ENCODE results near the gene DRGX. TPM values are rescaled to one million over a fixed set of nuclear protein-coding genes. Genes with fewer than 3 reads are reported as not detected.
A peak's percentile ranks its signal among the peaks of the same experiment; 100 is the strongest.

The DRGX gene
- total RNA-seq (not detected), polyA plus RNA-seq (not detected), total RNA-seq (0 reads per million in 6 experiments)

DNA sequence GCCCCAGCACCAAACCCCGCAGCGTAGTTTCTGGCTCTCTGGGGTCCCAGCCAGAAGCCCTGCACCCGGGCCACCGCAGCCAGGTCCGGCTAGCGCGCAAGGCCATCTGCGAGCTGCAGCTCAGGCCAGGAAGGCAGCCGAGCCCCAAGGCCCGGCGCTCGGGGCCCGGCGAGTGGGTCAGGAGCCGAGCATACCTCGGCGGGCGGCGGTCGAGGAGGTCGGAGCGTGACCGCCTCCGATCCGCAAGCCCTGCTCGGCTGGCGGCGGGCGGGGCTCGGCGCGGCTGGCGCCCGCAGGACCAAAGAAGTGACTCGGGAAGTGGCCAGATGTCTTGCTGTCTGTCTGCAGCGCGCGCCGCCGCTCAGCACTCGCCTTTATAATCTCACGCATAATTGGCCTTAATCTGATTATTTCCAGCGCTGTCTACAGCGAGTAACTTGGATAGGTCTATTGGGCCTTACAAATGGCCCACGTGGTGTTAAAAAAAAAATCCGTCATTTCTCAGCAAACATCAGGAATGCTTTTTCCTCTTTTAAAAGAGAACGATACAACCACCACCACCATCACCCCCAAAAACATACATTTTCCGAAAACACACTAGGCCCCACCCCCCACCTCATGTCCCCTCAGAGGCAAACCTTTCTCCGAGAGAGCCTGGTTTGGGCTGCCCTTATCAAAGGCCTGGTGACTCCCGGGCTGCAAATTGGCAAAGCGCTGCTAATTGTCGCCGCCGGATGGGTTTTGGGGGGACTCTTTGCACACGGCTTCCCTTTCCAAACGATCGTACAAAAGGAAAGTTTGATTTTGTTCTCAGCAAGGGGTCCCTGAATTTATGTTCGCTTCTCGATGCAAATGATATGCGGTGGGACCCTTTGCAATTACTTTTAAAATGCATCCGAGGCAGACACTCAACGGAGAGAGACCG lies at the start of gene DRGX:
Gene DRGX (minus strand): TSS at position 349 of the 925 bp plus-strand sequence. CDS start 649 bp downstream, outside the sequence.
- ATAC-seq, result no peak
- Mint-ChIP-seq H3K9me3 (peaks cover 0 to 8% (median 0%) of the 10 kb centered on the region in 9 donors), H3K36me3 (peaks cover 0 to 3% (median 0%) of the 10 kb centered on the region in 3 donors), H3K27me3 (peaks cover 46 to 88% (median 65%) of the 10 kb centered on the region in 5 donors), H3K27ac (no peak within 1 kb of the TSS), H3K4me1 (peaks cover 3 to 20% (median 15%) of the 10 kb centered on the region in 4 donors), H3K4me3 (peak within 1 kb of the TSS in 2 of 10 donors; percentile 40 to 48)
- POLR2A ChIA-PET, result no interaction called here
- DNase-seq, result no peak

DNA sequence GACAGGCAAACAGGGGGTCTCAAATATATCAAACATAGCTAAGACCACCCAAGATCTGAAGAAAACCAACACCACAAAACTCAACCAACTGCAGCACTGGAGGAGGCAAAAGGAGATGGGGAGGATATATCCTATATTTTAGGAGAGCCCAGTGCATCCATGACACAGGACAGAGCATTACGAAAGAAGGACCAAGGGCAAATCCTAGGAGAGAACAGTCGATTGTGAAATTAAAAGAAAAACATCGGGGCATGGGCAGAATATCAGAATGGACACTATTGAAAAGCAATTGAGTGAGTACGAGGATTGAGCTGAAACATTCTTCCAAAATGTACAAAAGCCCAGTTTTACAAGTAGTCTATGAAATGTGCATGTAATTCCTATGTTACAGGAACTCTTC lies 48.5 kb upstream of the DRGX start:
- Mint-ChIP-seq H3K27ac (no peak overlapping the region), H3K9me3 (peaks cover 0 to 32% (median 12%) of the 10 kb centered on the region in 9 donors), H3K4me3 (no peak overlapping the region), H3K27me3 (peaks cover 0 to 16% (median 6%) of the 10 kb centered on the region in 5 donors), H3K4me1 (peaks cover 5 to 27% (median 22%) of the 10 kb centered on the region in 4 donors), H3K36me3 (peaks cover 0 to 20% (median 18%) of the 10 kb centered on the region in 3 donors)
- DNase-seq, result no peak
- POLR2A ChIA-PET, result no interaction called here
- no peak for ATAC-seq

DNA sequence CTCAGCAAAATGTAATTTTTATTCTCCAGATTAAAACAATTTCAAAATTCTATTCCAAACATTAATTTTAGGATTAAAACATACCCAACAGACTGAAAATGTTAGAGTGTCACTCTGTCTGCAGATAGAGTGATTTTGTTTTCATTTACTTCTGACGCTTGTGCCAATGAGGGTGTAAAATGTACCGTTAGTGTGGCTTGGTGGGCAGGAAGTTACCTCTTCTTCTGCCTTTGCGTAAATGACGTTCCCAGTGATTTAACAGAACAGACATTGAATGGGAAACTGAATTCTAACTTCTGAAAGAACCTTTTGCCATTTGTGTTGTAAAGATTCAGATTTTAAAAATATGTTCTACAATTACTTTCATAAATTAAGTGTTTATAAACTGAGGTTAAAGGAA lies 47.0 kb upstream of the DRGX start:
- Mint-ChIP-seq H3K27ac (peak overlapping the region in 1 of 10 donors; percentile 27), H3K4me3 (peak overlapping the region in 3 of 10 donors; percentile 12 to 83 (median 62)), H3K36me3 (peaks cover 0 to 12% (median 8%) of the 10 kb centered on the region in 3 donors), H3K9me3 (peaks cover 0 to 17% (median 0%) of the 10 kb centered on the region in 9 donors), H3K4me1 (peaks cover 5 to 27% (median 22%) of the 10 kb centered on the region in 4 donors), H3K27me3 (peaks cover 2 to 19% (median 9%) of the 10 kb centered on the region in 5 donors)
- DNase-seq (peak in 2 of 10 donors; percentile 12 to 29), ATAC-seq (peak in 1 of 2 donors; percentile 50)
- POLR2A ChIA-PET, result no interaction called here

DNA sequence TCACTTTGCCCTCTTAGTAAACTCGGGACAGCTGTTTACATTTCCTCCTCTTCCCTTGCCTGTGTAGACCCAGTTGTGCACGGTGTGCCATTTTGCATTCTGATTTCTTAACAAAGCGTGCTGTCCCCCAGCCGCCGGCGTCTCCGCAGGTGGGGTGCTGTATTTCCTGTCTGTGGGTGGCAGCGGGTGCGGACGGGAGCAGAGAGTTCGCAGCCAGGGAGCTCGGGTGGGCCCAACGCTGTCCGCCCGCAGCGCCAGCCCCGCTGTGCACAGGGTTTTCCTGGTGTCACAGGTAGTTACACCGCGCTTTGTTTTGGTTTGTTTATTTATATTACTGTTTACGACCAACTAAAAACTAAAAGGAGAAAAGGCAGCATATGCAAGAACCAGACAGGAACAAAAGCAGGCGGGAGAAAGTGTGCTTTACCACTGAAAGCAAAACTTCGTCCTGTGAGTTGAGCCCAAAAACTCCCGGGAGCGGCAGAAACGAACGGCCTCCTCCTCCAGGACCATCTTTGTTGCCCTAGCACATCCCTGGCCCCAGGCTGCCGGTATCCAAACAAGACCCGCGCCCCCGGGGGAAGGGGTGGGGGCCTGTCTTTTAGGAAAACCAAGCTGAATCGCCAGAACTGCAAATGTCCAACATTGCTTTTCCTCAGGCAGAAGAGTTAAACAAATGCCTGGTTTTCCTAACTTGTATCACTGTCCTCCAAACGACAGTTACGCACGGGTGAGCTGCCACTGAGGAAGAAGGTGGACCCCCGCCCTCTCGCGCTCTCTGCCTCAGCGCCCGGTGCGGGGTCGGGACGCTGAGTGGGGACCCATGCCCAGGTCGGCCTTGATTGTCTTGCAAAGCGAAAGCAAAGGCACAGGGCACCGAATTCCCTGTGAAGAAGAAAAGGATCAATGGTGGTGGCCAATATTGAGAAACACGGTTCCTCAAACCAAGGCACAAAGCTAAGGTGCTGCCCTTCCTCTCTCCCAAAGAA lies 45.9 kb upstream of the DRGX start:
- peaks cover 5 to 27% (median 22%) of the 10 kb centered on the region in 4 donors for H3K4me1 Mint-ChIP-seq
- DNase-seq (peak in 5 of 10 donors; percentile 8 to 32 (median 13)), ATAC-seq (peak; percentile 41 to 82)
- peak overlapping the region in 2 of 10 donors; percentile 43 to 63 for H3K27ac Mint-ChIP-seq
- H3K9me3 Mint-ChIP-seq, result peaks cover 0 to 8% (median 0%) of the 10 kb centered on the region in 9 donors
- POLR2A ChIA-PET, result no interaction called here
- H3K27me3 Mint-ChIP-seq, result peaks cover 2 to 28% (median 12%) of the 10 kb centered on the region in 5 donors
- H3K36me3 Mint-ChIP-seq, result peaks cover 0 to 14% (median 8%) of the 10 kb centered on the region in 3 donors
- H3K4me3 Mint-ChIP-seq, result peak overlapping the region; percentile 56 to 83 (median 70)

DNA sequence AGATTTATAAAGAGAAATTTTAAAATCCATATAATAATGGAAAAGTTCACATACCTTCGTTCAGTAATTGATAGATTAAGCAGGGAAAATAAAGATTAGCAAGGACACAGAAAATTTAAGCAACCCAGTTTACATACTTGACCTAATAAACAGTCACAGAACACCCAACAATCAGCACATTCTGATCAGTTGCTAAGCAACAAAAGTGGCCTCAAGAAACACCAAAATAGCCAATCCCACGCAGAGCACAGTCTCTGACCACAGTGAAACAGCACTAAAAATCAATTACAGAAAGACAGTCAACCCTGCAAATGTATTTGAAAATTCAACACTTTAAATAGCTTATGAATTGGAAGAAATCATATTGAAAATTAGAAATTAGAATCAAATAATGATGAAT lies 39.3 kb upstream of the DRGX start:
- no peak overlapping the region for H3K4me3 Mint-ChIP-seq
- ATAC-seq, result no peak
- POLR2A ChIA-PET, result no interaction called here

DNA sequence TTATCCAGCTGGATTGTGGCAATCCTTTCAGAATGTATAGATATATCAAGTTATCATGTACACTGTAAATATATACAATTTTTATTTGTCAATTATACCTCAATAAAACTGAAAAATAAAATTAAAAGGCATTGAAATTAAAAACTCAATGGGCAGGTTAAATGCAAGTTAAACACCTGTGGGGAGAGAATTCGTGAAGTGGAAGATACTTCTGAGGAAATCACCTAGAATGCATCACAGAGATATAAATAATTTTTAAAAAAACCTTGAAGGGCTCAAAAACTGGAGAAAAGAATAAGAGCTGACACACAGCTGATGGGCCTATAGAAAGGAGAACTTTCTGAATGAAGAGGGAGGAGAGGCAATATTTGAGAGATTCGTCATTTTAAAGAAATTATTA lies 37.2 kb upstream of the DRGX start:
- Mint-ChIP-seq H3K27me3 (peaks cover 2 to 28% (median 21%) of the 10 kb centered on the region in 5 donors), H3K9me3 (peaks cover 2 to 23% (median 12%) of the 10 kb centered on the region in 9 donors), H3K4me3 (no peak overlapping the region), H3K36me3 (peaks cover 0 to 35% (median 14%) of the 10 kb centered on the region in 3 donors), H3K4me1 (no peaks in the 10 kb centered on the region), H3K27ac (no peak overlapping the region)
- no peak for DNase-seq
- no peak for ATAC-seq
- POLR2A ChIA-PET, result no interaction called here

More for the DNA sequence above, 39.3 kb upstream of the DRGX start:
- Mint-ChIP-seq H3K27me3 (peaks cover 2 to 31% (median 17%) of the 10 kb centered on the region in 5 donors), H3K9me3 (peaks cover 2 to 23% (median 12%) of the 10 kb centered on the region in 9 donors), H3K4me1 (peaks cover 0 to 4% (median 0%) of the 10 kb centered on the region in 4 donors), H3K36me3 (peaks cover 0 to 38% (median 18%) of the 10 kb centered on the region in 3 donors), H3K27ac (no peak overlapping the region)
- no peak for DNase-seq

DNA sequence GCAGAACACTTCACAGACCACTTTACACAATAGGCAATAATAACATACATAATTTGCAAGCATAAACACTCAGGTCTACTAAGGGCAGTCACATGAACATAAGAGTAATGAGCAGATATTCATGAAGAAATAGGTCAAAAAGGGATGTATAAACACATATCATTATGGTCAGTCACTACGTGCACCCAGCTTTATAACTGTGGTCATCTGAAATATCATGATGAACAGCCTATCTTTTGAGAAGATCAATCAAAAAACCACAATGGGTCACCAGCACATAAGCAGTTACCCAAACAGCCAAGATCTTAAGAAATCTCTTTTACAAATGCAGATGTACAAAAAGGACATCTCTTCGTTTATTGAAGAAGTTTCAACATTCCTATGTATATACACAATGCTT lies 35.5 kb upstream of the DRGX start:
- Mint-ChIP-seq H3K4me3 (no peak overlapping the region), H3K27me3 (peaks cover 0 to 22% (median 18%) of the 10 kb centered on the region in 5 donors), H3K4me1 (no peaks in the 10 kb centered on the region), H3K9me3 (peaks cover 2 to 34% (median 15%) of the 10 kb centered on the region in 9 donors), H3K36me3 (peaks cover 0 to 30% (median 14%) of the 10 kb centered on the region in 3 donors), H3K27ac (no peak overlapping the region)
- DNase-seq (no peak), ATAC-seq (no peak)
- POLR2A ChIA-PET, result no interaction called here

DNA sequence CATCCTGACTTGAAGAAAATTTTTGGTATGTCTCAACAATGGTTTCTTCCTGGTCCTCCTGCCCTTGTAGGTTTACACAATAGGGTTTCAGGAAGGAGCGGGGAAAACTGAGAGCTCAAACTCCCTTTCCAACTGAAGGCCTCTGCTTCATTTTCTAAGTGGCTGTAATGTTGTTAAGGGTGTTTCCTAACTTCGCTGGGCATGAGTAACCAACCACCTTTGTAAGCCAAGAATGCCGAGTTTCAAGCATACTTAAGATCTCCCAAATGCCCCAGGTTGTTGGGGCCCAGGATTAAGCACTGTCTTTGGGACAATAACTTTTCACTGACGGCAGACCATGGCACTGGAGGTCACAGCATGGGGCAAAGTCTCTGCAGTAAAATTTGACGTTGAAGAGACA lies 33.6 kb upstream of the DRGX start:
- Mint-ChIP-seq H3K4me3 (no peak overlapping the region), H3K36me3 (peaks cover 0 to 31% (median 14%) of the 10 kb centered on the region in 3 donors), H3K9me3 (peaks cover 2 to 48% (median 14%) of the 10 kb centered on the region in 9 donors), H3K4me1 (no peaks in the 10 kb centered on the region), H3K27ac (no peak overlapping the region), H3K27me3 (peaks cover 0 to 24% (median 17%) of the 10 kb centered on the region in 5 donors)
- DNase-seq, result no peak
- POLR2A ChIA-PET, result no interaction called here
- ATAC-seq, result no peak

DNA sequence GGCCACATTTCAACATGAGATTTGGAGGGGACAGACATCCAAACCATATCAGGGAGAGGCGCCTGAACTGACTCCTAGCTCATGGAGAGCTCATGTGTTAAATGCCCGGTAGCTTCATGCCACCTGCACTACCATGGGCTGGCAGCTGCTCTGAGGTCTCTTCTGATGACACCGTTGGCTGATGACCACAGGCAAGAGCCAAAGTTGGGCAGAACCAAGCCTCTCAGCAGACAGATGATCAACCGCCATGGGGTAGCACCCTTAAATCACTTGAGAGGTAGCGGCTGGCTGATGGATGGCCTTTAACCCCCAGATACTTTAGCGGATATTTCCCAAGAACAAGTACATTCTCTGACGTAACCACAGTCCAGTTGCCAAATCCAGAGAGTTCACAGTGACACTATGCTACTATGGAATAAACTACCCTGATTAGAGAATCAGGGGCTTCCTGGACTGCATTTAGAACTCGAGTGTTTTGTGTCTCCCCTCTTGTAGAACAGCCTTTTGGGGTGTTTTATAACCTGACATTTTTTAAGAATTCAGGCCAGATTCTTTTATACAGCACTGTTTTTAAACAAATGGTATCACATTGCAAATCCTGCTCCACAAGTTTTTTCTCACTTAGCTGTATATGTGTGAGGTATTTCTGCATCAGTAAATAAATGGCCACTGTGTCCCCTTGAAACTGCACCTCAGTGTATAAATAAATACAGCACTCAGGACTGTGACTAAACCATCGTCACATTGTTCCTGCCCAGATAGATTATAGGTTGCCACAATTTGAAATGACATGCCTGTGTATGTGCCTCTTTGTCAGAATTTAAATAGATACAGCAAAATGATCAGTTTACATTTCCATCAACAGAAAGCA lies 30.8 kb upstream of the DRGX start:
- POLR2A ChIA-PET, result no interaction called here
- H3K4me3 Mint-ChIP-seq, result no peak overlapping the region
- H3K27ac Mint-ChIP-seq, result no peak overlapping the region
- ATAC-seq (no peak), DNase-seq (no peak)
- H3K9me3 Mint-ChIP-seq, result peaks cover 0 to 48% (median 15%) of the 10 kb centered on the region in 9 donors
- H3K27me3 Mint-ChIP-seq, result peaks cover 4 to 28% (median 12%) of the 10 kb centered on the region in 5 donors
- no peaks in the 10 kb centered on the region for H3K4me1 Mint-ChIP-seq
- peaks cover 0 to 13% (median 6%) of the 10 kb centered on the region in 3 donors for H3K36me3 Mint-ChIP-seq

DNA sequence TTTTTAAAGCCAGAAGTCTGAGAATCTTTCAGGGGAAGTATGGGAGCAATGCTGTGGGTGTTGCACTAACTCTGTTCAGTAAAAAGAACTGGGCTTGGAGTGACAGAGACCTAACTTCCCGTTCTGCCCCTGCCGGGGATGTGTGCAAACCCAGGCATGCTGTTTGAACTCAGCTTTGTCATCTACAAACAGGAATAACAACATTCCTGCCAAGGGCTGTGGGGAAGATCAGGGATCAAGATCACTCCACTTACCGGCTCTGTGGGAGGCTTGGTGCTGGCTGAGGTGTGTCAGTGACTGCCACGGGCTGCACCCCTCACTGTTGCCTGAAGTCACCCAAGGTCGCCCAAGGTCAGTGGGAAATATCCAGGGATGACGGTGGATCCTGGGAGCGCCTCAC lies 23.1 kb upstream of the DRGX start:
- no peaks in the 10 kb centered on the region for H3K4me1 Mint-ChIP-seq
- H3K27ac Mint-ChIP-seq, result no peak overlapping the region
- H3K27me3 Mint-ChIP-seq, result peaks cover 6 to 20% (median 11%) of the 10 kb centered on the region in 5 donors

DNA sequence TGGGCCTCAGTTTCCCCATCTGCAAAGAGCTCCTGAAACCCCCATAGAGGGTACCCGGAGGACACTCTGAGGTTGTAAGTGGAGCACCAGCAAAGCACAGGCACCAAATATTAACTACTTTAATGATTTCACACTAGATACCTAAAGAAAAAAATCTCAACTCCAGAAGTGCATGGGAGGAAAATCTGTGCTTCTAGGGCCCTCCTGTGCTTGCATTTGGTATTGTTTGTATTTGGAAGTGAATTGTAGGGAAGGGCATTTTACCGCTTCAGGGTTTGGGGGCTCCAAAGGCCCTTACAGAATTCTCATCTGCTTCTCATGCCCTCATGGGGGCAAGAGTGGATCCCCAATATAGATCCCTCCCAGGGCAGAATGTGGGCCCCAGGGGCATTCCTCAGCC lies 22.4 kb upstream of the DRGX start:
- no peak for DNase-seq
- no peak for ATAC-seq
- Mint-ChIP-seq H3K27me3 (peaks cover 5 to 21% (median 13%) of the 10 kb centered on the region in 5 donors), H3K4me1 (no peaks in the 10 kb centered on the region), H3K9me3 (peaks cover 0 to 22% (median 4%) of the 10 kb centered on the region in 9 donors), H3K27ac (no peak overlapping the region), H3K4me3 (no peak overlapping the region), H3K36me3 (no peaks in the 10 kb centered on the region)
- POLR2A ChIA-PET, result no interaction called here

More for the DNA sequence above, 23.1 kb upstream of the DRGX start:
- DNase-seq (no peak), ATAC-seq (no peak)
- H3K9me3 Mint-ChIP-seq, result peaks cover 0 to 29% (median 8%) of the 10 kb centered on the region in 9 donors
- POLR2A ChIA-PET, result no interaction called here
- peaks cover 0 to 2% (median 0%) of the 10 kb centered on the region in 3 donors for H3K36me3 Mint-ChIP-seq
- no peak overlapping the region for H3K4me3 Mint-ChIP-seq

Data from naive thymus-derived CD8-positive, alpha-beta T cell (primary cell).